Ectodermal cell (in vitro differentiated cells): ENCODE data around the gene MAPKAP1.
"Not testable (repeated sequence)": the region's sequence is repeated elsewhere in the genome, so short reads cannot be mapped to it uniquely, and the experiment has no call there.

Experiments used
- H3K27ac ChIP-seq: 2 replicates; pipeline ENCODE4 v1.7.0; 2013; ENCODE audit warnings: mild to moderate bottlenecking, low read depth, low read length; ENCODE audit not compliant: insufficient read depth, poor library complexity, severe bottlenecking
- H3K27me3 ChIP-seq: 2 replicates; pipeline ENCODE4 v1.7.0; 2013; ENCODE audit warnings: mild to moderate bottlenecking, low read length; ENCODE audit not compliant: insufficient read depth, control insufficient read depth, poor library complexity, severe bottlenecking
- H3K36me3 ChIP-seq: one replicate; pipeline ENCODE4 v1.7.0; 2013; ENCODE audit warnings: low read length; ENCODE audit not compliant: control insufficient read depth, insufficient read depth
- H3K4me1 ChIP-seq: one replicate; pipeline ENCODE4 v1.7.0; 2013; ENCODE audit warnings: low read length; ENCODE audit not compliant: control insufficient read depth, insufficient read depth
- H3K4me3 ChIP-seq: 2 replicates; pipeline ENCODE4 v1.7.0; 2013; ENCODE audit warnings: low read depth, low read length, control low read depth; ENCODE audit not compliant: insufficient read depth
- H3K9me3 ChIP-seq: 2 replicates; pipeline ENCODE4 v1.7.0; 2013; ENCODE audit warnings: mild to moderate bottlenecking, low read length, moderate library complexity; ENCODE audit not compliant: control insufficient read depth
- WGBS, 2 experiments: methylation state at CpG; one replicate each; pipeline ENCODE4 v1.1.7; 2013; ENCODE audit warnings: missing lambda C conversion rate in 2 of 2; 5-methylcytosine and 5-hydroxymethylcytosine counted together

The MAPKAP1 gene

DNA sequence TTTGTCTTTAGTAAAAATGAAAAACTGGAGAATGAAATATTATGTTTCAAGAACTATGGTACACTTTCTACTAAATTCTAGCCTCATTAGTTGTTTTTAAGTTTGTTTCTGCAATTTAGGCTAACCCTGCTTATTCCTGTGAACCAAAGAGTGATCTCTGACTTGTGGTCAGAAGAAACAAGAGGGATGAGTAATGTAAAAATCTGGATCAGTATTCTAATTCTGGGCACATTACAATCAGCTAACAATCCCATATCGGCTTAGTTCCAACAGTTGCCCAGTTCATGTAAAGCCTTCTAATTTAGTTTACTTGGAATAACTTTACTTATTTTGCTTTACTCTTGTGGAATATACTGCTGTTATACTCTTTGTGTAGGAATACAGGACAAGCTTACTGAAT lies 134.5 kb downstream of the MAPKAP1 start:
- not testable (repeated sequence) for H3K4me3 ChIP-seq, H3K27ac ChIP-seq, H3K9me3 ChIP-seq, H3K27me3 ChIP-seq, H3K36me3 ChIP-seq, H3K4me1 ChIP-seq
- 100% methylated on average over 1 of the region's 1 CpG; no CpG with 5 or more reads in 1 of the 2 experiments for WGBS, 2 experiments

DNA sequence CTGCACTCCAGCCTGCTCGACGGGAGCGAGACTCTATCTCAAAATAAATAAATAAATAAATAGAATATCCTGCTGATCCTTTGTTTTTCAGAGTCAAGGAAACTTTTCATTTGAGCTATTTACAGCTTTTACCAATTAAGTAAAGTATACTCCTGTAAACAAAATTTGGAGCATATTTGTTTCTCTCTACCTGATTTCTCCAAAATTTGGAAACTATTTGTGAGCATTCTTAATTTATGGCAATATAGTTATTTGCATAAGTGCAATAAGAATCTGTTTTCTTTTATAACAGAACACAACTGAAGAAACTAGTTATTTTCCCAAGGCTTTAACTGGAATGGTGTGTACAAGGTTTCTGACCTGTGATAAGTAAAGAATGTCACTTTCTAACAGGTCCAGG lies 135.2 kb downstream of the MAPKAP1 start:
- H3K27ac ChIP-seq, H3K9me3 ChIP-seq: not testable (repeated sequence)
- 100% methylated on average over 2 of the region's 3 CpGs for WGBS, 2 experiments

GRCh38 chr9:125570246-125570645 lies 136.8 kb downstream of the MAPKAP1 start:
- no peak overlapping the region for H3K4me3 ChIP-seq
- H3K27me3 ChIP-seq, result no peaks in the 10 kb centered on the region
- H3K27ac ChIP-seq, result no peak overlapping the region
- H3K9me3 ChIP-seq, result peaks cover 3% of the 10 kb centered on the region
- H3K4me1 ChIP-seq, result no peaks in the 10 kb centered on the region
- no peaks in the 10 kb centered on the region for H3K36me3 ChIP-seq
- WGBS, 2 experiments, result 96 to 97% methylated on average over 2 of the region's 2 CpGs

More for the DNA sequence above, 135.2 kb downstream of the MAPKAP1 start:
- H3K36me3 ChIP-seq, H3K4me3 ChIP-seq, H3K27me3 ChIP-seq, H3K4me1 ChIP-seq: not testable (repeated sequence)

DNA sequence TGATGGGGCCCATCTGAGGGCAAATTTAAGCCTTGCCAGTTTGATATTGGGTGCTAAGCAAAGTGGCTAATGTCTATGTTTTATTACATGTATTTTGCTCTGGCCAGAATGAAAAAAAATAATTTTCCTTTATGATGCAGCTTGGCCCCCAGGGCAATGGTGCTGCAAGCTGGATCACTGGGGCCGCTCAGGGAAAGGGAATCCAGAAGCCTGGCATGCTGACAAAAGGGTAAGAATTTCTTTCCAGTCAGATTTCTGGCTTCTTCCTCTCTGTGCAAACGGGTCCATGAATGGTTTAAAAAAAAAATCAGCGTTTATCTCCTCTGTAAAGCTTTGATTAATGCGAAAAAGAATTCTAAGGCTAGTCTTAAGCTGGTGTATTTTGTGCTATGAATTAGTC lies 138.4 kb downstream of the MAPKAP1 start:
- H3K36me3 ChIP-seq, result no peaks in the 10 kb centered on the region
- H3K4me3 ChIP-seq, result no peak overlapping the region
- no peaks in the 10 kb centered on the region for H3K4me1 ChIP-seq
- no peaks in the 10 kb centered on the region for H3K27me3 ChIP-seq
- no peak overlapping the region for H3K27ac ChIP-seq
- H3K9me3 ChIP-seq, result peaks cover 3% of the 10 kb centered on the region
- WGBS, 2 experiments, result 93 to 98% methylated on average over 4 of the region's 4 CpGs

DNA sequence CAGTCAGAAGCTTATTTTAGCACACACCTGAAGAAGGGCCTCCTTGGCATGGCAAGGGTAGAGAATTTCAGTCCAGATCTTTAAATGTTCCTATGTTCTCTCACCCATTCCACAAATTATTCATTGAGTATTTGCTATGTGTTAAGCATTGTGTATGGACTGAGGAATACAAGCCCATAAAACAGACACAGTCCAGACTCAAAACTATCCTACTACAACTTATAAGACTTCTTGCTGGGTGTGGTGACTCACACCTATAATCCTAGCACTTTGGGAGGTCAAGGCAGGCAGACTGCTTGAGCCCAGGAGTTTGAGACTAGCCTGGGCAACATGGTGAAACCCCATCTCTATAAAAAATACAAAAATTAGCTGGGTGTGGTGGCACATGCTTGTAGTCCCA lies 141.0 kb downstream of the MAPKAP1 start:
- H3K9me3 ChIP-seq, H3K27me3 ChIP-seq, H3K27ac ChIP-seq, H3K4me1 ChIP-seq, H3K36me3 ChIP-seq, H3K4me3 ChIP-seq: not testable (repeated sequence)

GRCh38 chr9:125565126-125565525 lies 141.9 kb downstream of the MAPKAP1 start:
- no peak overlapping the region for H3K4me3 ChIP-seq
- 86 to 97% methylated on average over 1 to 2 of the region's 2 CpGs for WGBS, 2 experiments
- no peaks in the 10 kb centered on the region for H3K27me3 ChIP-seq
- H3K4me1 ChIP-seq, result no peaks in the 10 kb centered on the region
- H3K27ac ChIP-seq, result no peak overlapping the region
- peaks cover 3% of the 10 kb centered on the region for H3K9me3 ChIP-seq
- no peaks in the 10 kb centered on the region for H3K36me3 ChIP-seq

- H3K27me3 ChIP-seq, result no peaks in the 10 kb centered on the region
- H3K4me3 ChIP-seq, result no peak overlapping the region
- H3K9me3 ChIP-seq, result peaks cover 3% of the 10 kb centered on the region
- no peaks in the 10 kb centered on the region for H3K4me1 ChIP-seq
- 93 to 98% methylated on average over 4 of the region's 4 CpGs for WGBS, 2 experiments
- no peaks in the 10 kb centered on the region for H3K36me3 ChIP-seq
- no peak overlapping the region for H3K27ac ChIP-seq
These were observed 142.4 kb downstream of the MAPKAP1 start for GRCh38 chr9:125564631-125565030.

DNA sequence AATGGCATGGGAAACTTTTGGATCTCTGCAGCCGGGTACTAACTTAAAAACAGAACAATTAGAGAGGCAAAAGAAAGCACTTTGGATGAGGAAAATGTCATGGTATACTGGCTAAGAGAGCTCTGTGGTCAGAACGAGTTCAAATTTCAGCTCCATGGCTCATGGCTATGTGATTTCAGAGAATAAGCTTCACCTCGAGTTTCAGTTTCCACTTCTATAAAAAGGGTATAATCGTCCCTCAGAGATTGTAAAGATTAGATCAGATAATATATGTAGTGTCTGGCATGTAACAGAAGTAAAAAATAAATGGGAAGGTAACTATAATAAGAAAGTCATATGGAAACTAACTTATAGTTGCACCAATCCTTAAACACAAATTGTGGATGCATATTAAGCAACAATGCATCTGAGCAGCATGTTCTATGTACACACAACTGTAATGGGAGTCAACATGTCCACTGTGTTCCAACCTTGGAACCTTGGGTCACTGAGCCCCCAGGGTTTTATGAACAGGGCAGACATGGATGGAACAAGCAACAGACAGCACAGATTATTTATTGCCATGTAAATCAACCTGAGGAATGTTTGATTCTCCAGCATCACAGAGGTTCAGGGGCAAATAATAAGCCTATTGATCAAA lies 145.4 kb downstream of the MAPKAP1 start:
- Histone ChIP-seq H3K27me3 (no peaks in the 10 kb centered on the region), H3K4me3 (no peak overlapping the region), H3K9me3 (no peaks in the 10 kb centered on the region), H3K27ac (no peak overlapping the region), H3K36me3 (no peaks in the 10 kb centered on the region), H3K4me1 (peaks cover 7% of the 10 kb centered on the region)
- 93% methylated on average over 4 of the region's 4 CpGs for WGBS, 2 experiments

- 93 to 95% methylated on average over 1 of the region's 2 CpGs for WGBS, 2 experiments
These were observed 147.1 kb downstream of the MAPKAP1 start for GRCh38 chr9:125559894-125560293.

GRCh38 chr9:125559194-125559593 lies 147.8 kb downstream of the MAPKAP1 start:
- no peaks in the 10 kb centered on the region for H3K27me3 ChIP-seq
- H3K9me3 ChIP-seq, result no peaks in the 10 kb centered on the region
- H3K27ac ChIP-seq, result no peak overlapping the region
- peaks cover 7% of the 10 kb centered on the region for H3K4me1 ChIP-seq
- H3K36me3 ChIP-seq, result no peaks in the 10 kb centered on the region
- 95% methylated on average over 6 of the region's 6 CpGs for WGBS, 2 experiments
- no peak overlapping the region for H3K4me3 ChIP-seq

More at GRCh38 chr9:125559894-125560293, 147.1 kb downstream of the MAPKAP1 start:
- H3K9me3 ChIP-seq, result no peaks in the 10 kb centered on the region
- H3K27me3 ChIP-seq, result no peaks in the 10 kb centered on the region
- H3K4me1 ChIP-seq, result peaks cover 7% of the 10 kb centered on the region
- no peak overlapping the region for H3K4me3 ChIP-seq
- no peak overlapping the region for H3K27ac ChIP-seq
- H3K36me3 ChIP-seq, result no peaks in the 10 kb centered on the region
